Ovary (tissue), 9 donors: ENCODE measurements around the gene EEF2. TPM values are rescaled to one million over a fixed set of nuclear protein-coding genes. Genes with fewer than 3 reads are reported as not detected.

Experiments used
- DNase-seq, 5 donors: peaks; one replicate each; pipeline ENCODE4 v3.0.0-alpha.2; 2019 to 2020
- H3K27ac ChIP-seq, 2 donors: fragments of 200-600 bp; one replicate each; pipeline versions ENCODE4 v1.5.1 to v1.8.0; 2019 to 2022
- H3K27me3 ChIP-seq: fragments of 200-600 bp; one replicate; pipeline ENCODE4 v1.8.0; 2022
- H3K36me3 ChIP-seq: fragments of 200-600 bp; sonication (generic); one replicate; pipeline ENCODE4 v1.5.1; 2019
- H3K4me1 ChIP-seq: one replicate; pipeline ENCODE4 v1.8.1; 2013; ENCODE audit warnings: mild to moderate bottlenecking, moderate library complexity; ENCODE audit not compliant: insufficient read depth
- H3K4me3 ChIP-seq: fragments of 200-600 bp; sonication (generic); one replicate; pipeline ENCODE4 v1.5.1; 2017
- H3K9me3 ChIP-seq, 2 donors: fragments of 200-600 bp in 1 of 2; sonication (generic) in 1 of 2; one replicate each; pipeline versions ENCODE4 v1.5.1 to v1.8.1; 2013 to 2019; ENCODE audit warnings: mild to moderate bottlenecking in 1 of 2, moderate library complexity in 1 of 2
- EP300 ChIP-seq: sonication (generic); formaldehyde crosslinking; IDR thresholded peaks from one replicate; pipeline ENCODE4 v1.6.1; 2017; ENCODE audit warnings: antibody characterized with exemption
- POLR2A ChIP-seq: fragments of 450-650 bp; IDR thresholded peaks from one replicate; pipeline ENCODE4 v1.6.1; 2017; ENCODE audit warnings: antibody characterized with exemption, mild to moderate bottlenecking, moderate library complexity
- WGBS, 3 donors: extraction: QIAGEN DNeasy Blood & Tissue Kit in 1 of 3; methylation state at CpG; one replicate each; pipeline versions ENCODE4 v1.1.5 to v1.1.7; 2013 to 2017; 5-methylcytosine and 5-hydroxymethylcytosine counted together
- intact Hi-C, 4 donors: fragments of 100-400 bp; cut with DNase I; formaldehyde crosslinking; loops; one replicate each; pipeline versions ENCODE4 v1.11.0 to v1.15.1; 2022 to 2023
- polyA plus RNA-seq, 2 donors: library from polyadenylated mRNA; stranded (reverse); fragments of 200-250 nt in 1 of 2; fragments of 350-450 nt in 1 of 2; fragmentation: Illumina TruSeq in 1 of 2; extraction: RNeasy Lipid Tissue Mini Kit (QIAGEN cat#74804) in 1 of 2; gene quantifications; one replicate each; pipeline ENCODE4 v1.2.3, GENCODE V29; 2013 to 2014
- total RNA-seq, 7 donors: library from RNA; depleted of rRNA in 2 of 7; stranded (reverse); fragments of >200 nt in 2 of 7; fragmentation: NEBNext Ultra II Directional in 3 of 7; extraction: Animal tissue kit (Norgen Biotek cat#: 25700) in 3 of 7; gene quantifications; one replicate each; pipeline versions ENCODE4 v1.1.0 to v1.2.4, GENCODE V29; 2016 to 2023
- TF ChIP-seq, protein P1 (sequence below), 3 donors: fragments of 450-650 bp in 2 of 3; fragments of 200-600 bp in 1 of 3; IDR thresholded peaks; one replicate each; pipeline versions ENCODE4 v1.5.1 to v1.8.0; 2016 to 2022; ENCODE audit warnings: antibody characterized with exemption in 3 of 3, mild to moderate bottlenecking in 1 of 3
- donor health status: DM: no; HTN: no; CAD: no; lungs with moderate emphysema.
- donor health status: DM: no; HTN: no; CAD: no.
- donor health status: Bipolar disorder and iron deficiency.
- donor health status: DM: yes; HTN: yes; CAD: no.
- donor health status: DM: no; HTN: no; CAD: no.
- donor health status: DM: yes; HTN: yes; CAD: no.

EEF2 gene
- total and polyA plus RNA-seq, 9 donors = 1,491 to 4,634 (median 3,960) TPM

DNA sequence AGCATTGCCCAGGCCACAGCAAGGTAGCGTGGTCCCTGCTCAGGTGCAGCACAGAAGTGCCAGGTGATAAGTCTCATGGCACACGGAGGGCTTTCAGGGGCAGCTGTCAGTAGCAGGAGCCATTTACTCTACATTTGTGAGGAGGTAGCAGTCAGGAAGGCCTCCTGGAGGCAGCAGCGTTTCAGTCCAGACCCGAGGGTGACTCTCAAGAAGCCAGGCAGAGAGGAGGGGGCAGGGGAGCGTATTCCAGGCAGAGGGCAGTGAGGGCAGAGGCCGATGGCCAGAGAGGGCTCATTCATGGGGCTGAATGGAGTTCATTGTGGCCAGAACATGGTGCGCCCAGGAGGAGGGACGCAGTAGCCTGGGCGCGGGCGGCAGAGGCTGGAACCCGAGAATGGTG lies 31.2 kb upstream of the EEF2 start:
- Histone ChIP-seq H3K4me1 (peaks cover 7% of the 10 kb centered on the region), H3K9me3 (no peaks in the 10 kb centered on the region), H3K36me3 (no peaks in the 10 kb centered on the region), H3K27me3 (no peaks in the 10 kb centered on the region), H3K4me3 (no peak overlapping the region), H3K27ac (peak overlapping the region in 1 of 2 donors; percentile 4)
- intact Hi-C loops = loop anchor here in 1 of 4 donors (10.0 kb wide), 1 partner anchor 98 kb away; no protein-coding TSS in a partner anchor
- 83 to 85% (median 84%) methylated on average over 12 of the region's 12 CpGs for WGBS, 3 donors
- no peak for DNase-seq
- TF ChIP-seq POLR2A = no peak
- TF ChIP-seq, protein P1, sequence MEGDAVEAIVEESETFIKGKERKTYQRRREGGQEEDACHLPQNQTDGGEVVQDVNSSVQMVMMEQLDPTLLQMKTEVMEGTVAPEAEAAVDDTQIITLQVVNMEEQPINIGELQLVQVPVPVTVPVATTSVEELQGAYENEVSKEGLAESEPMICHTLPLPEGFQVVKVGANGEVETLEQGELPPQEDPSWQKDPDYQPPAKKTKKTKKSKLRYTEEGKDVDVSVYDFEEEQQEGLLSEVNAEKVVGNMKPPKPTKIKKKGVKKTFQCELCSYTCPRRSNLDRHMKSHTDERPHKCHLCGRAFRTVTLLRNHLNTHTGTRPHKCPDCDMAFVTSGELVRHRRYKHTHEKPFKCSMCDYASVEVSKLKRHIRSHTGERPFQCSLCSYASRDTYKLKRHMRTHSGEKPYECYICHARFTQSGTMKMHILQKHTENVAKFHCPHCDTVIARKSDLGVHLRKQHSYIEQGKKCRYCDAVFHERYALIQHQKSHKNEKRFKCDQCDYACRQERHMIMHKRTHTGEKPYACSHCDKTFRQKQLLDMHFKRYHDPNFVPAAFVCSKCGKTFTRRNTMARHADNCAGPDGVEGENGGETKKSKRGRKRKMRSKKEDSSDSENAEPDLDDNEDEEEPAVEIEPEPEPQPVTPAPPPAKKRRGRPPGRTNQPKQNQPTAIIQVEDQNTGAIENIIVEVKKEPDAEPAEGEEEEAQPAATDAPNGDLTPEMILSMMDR (IDR thresholded peaks at IDR 0.05) = no peak
- TF ChIP-seq EP300 = no peak

DNA sequence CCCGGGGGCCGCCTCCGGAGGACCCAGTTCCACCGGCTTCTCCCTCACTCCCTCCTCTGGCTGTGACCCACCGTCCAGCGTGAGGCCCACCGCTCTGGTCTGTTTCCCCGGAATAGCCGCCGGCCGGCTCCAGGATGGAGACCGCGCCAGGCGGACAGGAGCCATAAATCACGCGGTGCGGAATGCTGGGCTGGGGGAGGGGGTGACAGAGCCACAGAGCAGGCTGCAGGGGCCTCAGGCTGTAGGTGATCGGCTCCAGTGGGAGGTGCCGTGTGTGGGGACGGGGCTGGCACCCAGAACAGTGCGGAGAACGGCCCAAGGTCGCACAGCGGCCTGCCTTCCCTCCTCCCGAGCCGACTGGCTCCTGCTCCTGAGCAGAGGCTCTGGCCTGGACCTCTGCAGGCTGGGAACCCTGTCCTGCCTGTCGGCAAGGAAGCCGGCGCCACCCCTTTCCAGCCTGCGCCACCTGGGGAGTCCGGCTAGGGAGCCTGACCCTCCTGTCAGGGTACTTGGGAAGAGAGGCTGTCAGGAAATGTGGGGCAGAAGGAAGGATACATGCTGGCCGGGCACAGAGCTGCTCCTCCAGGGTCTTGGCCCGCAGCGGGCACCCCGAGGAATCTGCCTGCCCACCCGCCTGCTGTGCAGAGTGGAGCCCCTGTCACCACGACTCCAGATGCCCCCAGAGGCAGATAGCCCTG lies 30.6 kb upstream of the EEF2 start:
- peak overlapping the region; percentile 4 to 75 for H3K27ac ChIP-seq
- no peak for TF ChIP-seq EP300
- no peak for TF ChIP-seq POLR2A
- TF ChIP-seq, protein P1 (IDR thresholded peaks at IDR 0.05) = no peak
- no peaks in the 10 kb centered on the region for H3K36me3 ChIP-seq
- H3K27me3 ChIP-seq = no peaks in the 10 kb centered on the region
- DNase-seq = peak; percentile 54 to 75 (median 67)
- peak overlapping the region; percentile 10 for H3K4me3 ChIP-seq
- H3K9me3 ChIP-seq = no peaks in the 10 kb centered on the region
- WGBS, 3 donors = 13 to 29% (median 20%) methylated on average over 36 to 37 of the region's 37 CpGs
- intact Hi-C loops = loop anchor here in 1 of 4 donors (10.0 kb wide), 1 partner anchor 99 kb away; no protein-coding TSS in a partner anchor
- peaks cover 10% of the 10 kb centered on the region for H3K4me1 ChIP-seq

DNA sequence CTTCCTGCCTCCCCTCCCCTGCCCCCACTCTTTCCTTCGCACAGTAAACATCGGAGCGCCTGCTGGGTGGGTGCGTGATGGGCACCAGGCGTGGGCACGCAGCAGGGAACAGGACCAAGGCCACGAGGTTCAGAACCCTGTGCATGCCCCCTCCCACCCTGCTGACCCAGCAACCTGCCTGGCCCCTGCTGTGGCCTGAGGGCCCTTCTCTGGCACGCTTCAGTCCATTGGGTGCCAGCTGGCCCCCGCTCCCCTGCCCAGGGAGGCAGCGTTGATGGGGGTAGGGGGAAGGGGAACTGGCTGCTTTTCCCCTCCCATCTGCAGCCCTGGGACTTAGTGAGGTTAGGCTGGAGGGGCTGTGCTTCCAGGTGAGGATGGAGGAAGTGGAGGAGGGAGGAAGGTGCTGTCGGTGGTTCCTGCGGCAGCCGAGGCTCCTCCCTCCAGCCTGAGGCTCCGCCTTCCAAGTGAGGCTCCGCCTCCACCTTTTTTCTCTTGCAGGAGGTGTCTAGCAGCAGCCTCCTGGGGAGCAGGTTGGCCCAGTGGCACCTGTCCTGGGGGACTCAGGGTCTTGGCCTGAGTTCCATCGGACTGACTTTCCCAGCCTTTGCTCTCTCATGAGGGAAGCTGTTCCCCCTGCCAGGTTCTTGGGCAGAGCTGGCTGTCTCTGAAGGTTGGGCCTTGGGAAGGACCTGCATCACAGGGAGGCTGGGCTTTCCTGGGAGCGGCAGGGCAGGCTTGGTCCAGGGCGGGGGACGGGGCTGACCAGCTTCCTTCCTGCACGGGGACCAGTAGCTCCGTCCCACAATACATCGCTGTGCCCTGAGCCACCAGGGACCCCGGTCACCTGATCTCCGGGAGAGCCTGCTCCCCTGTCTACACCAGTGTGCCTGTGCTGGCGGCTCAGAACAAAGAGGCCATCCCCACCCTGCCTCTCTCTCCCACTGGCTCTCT lies 29.6 kb upstream of the EEF2 start:
- 65 to 66% (median 66%) methylated on average over 25 of the region's 25 CpGs for WGBS, 3 donors
- no peaks in the 10 kb centered on the region for H3K27me3 ChIP-seq
- H3K4me3 ChIP-seq = no peak overlapping the region
- H3K4me1 ChIP-seq = peaks cover 17% of the 10 kb centered on the region
- intact Hi-C loops = loop anchor here in 2 of 4 donors (5.0 to 10.0 kb wide), 2 partner anchors 42 to 100 kb away; no protein-coding TSS in a partner anchor
- no peaks in the 10 kb centered on the region for H3K9me3 ChIP-seq
- no peaks in the 10 kb centered on the region for H3K36me3 ChIP-seq
- DNase-seq = peak in 2 of 5 donors; percentile 33 to 52
- TF ChIP-seq, protein P1 (IDR thresholded peaks at IDR 0.05) = no peak
- no peak for TF ChIP-seq EP300
- TF ChIP-seq POLR2A = no peak
- H3K27ac ChIP-seq = peak overlapping the region; percentile 4 to 75

DNA sequence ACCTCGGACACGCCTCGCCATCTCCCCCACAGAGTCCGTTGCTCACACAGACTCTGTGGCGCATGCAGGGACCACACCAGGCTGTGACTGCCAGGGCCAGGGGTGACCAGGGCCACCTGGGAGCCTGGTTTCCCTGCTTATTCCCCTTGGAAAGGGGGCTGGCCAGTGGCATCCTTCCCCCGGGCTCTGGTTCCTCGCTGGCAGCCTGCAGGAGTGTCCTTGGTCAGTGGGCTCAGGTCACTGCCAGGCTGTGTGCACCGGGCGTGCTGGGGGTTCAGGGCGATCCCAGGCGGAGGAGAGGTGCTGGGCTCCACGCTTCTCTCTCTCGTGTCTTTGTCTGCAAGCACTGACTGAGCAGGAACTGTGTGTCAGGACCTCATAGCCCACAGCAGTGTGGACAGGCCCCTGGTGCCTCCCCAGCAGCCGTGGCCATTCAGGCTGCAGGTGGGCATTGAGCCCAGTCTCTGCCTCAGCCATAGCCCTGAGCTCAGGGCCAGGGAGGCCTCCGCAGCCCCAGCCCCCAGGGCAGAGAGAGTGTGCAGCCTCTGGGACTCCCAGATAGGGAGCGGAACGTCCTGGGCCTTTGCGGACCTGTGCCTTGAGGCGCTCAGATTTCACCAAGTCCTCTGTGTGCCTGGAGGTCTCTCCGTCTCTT lies 28.8 kb upstream of the EEF2 start:
- H3K4me3 ChIP-seq = no peak overlapping the region
- H3K36me3 ChIP-seq = no peaks in the 10 kb centered on the region
- peaks cover 21% of the 10 kb centered on the region for H3K4me1 ChIP-seq
- DNase-seq = peak in 1 of 5 donors; percentile 47
- no peaks in the 10 kb centered on the region for H3K9me3 ChIP-seq
- WGBS, 3 donors = 86 to 87% (median 87%) methylated on average over 9 to 20 of the region's 20 CpGs
- TF ChIP-seq, protein P1 (IDR thresholded peaks at IDR 0.05) = no peak
- TF ChIP-seq POLR2A (no peak), EP300 (no peak)
- intact Hi-C loops = loop anchor here in 2 of 4 donors (5.0 to 10.0 kb wide), 2 partner anchors 43 to 101 kb away; no protein-coding TSS in a partner anchor
- H3K27me3 ChIP-seq = no peaks in the 10 kb centered on the region
- H3K27ac ChIP-seq = no peak overlapping the region
